ENCODE data around the gene ROGDI.

DNA sequence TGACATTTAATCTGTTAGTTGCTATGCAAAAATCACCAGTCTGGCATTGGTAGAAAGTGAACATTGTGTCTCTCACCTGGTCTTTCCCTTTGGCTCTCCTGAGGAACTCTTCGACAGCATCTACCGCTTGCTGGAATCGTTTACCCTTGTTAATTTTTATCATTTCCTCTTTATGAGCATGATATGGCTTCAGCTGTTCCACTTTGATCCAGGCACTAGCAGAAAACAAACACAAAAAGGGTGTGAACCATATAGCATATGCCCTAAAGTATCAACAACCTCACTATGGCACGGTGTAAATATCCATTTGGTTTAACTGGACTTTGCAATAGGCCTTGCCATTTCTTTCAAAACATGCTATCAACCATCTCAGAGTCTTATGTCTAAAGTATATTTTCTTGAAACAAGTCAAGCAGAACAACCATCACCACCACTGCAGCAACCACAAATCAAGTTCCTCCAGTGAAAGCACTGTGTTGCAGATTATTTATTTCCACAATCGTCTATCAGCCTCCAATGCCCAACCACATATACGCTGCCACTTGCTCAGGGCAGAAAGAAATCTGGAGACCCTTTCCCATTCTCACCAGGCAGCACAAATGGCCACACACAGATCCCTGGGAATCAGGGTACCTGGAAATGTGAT, 30.4 kb upstream of the ROGDI start:
- TF ChIP-seq, protein P1, sequence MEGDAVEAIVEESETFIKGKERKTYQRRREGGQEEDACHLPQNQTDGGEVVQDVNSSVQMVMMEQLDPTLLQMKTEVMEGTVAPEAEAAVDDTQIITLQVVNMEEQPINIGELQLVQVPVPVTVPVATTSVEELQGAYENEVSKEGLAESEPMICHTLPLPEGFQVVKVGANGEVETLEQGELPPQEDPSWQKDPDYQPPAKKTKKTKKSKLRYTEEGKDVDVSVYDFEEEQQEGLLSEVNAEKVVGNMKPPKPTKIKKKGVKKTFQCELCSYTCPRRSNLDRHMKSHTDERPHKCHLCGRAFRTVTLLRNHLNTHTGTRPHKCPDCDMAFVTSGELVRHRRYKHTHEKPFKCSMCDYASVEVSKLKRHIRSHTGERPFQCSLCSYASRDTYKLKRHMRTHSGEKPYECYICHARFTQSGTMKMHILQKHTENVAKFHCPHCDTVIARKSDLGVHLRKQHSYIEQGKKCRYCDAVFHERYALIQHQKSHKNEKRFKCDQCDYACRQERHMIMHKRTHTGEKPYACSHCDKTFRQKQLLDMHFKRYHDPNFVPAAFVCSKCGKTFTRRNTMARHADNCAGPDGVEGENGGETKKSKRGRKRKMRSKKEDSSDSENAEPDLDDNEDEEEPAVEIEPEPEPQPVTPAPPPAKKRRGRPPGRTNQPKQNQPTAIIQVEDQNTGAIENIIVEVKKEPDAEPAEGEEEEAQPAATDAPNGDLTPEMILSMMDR (tag by site-specific recombination; IDR thresholded peaks at IDR 0.05) = no peak
- TF ChIP-seq ZNF202 (tag by site-specific recombination; IDR thresholded peaks at IDR 0.05; ENCODE audit: borderline replicate concordance) (no peak), ZFP37 (tag by site-specific recombination; IDR thresholded peaks at IDR 0.05) (no peak), ZNF24 (tag by site-specific recombination; IDR thresholded peaks at IDR 0.05) (no peak)
- TF ChIP-seq, protein P2, sequence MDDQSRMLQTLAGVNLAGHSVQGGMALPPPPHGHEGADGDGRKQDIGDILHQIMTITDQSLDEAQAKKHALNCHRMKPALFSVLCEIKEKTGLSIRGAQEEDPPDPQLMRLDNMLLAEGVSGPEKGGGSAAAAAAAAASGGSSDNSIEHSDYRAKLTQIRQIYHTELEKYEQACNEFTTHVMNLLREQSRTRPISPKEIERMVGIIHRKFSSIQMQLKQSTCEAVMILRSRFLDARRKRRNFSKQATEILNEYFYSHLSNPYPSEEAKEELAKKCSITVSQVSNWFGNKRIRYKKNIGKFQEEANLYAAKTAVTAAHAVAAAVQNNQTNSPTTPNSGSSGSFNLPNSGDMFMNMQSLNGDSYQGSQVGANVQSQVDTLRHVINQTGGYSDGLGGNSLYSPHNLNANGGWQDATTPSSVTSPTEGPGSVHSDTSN (CRISPR knock-in tag; IDR thresholded peaks at IDR 0.05) = no peak

All from HEK293 (cell line).